ENCODE results near the gene SYT17. TPM values are rescaled to one million over a fixed set of nuclear protein-coding genes. Genes with fewer than 3 reads are reported as not detected.

The SYT17 gene
- total and polyA plus RNA-seq, 2 experiments from 2014 or later = 6.7 to 6.9 TPM

- no peak overlapping the region for H3K27ac ChIP-seq
- no peaks in the 10 kb centered on the region for H3K79me2 ChIP-seq
- no peaks in the 10 kb centered on the region for H3K27me3 ChIP-seq
- no peak for DNase-seq (ENCODE audit: low spot score)
- no peaks in the 10 kb centered on the region for H3K36me3 ChIP-seq (replicated peaks; ENCODE audit: insufficient read depth, low read depth)
- no peak overlapping the region for H3K4me2 ChIP-seq
- no peak overlapping the region for H2AFZ ChIP-seq
- no peak overlapping the region for H3K4me3 ChIP-seq
- WGBS (ENCODE audit: low lambda C conversion rate, missing lambda C conversion rate) = 86% methylated on average over 9 of the region's 9 CpGs
- H4K20me1 ChIP-seq (ENCODE audit: insufficient read depth, poor library complexity, severe bottlenecking) = no peaks in the 10 kb centered on the region
- TF ChIP-seq EZH2 (IDR thresholded peaks at IDR 0.05; ENCODE audit: borderline replicate concordance) (no peak), EZH2phosphoT487 (IDR thresholded peaks at IDR 0.05; ENCODE audit: low read depth, severe bottlenecking, unreplicated experiment) (no peak), CTCF (IDR thresholded peaks at IDR 0.05; ENCODE audit: poor library complexity) (no peak)
- H3K9me3 ChIP-seq (ENCODE audit: low read depth) = no peaks in the 10 kb centered on the region
- H3K9me2 ChIP-seq (replicated peaks; ENCODE audit: insufficient read depth) = no peaks in the 10 kb centered on the region
- H3K4me1 ChIP-seq (ENCODE audit: insufficient read depth) = no peaks in the 10 kb centered on the region
Measured at GRCh38 chr16:19265380-19265930, 97.4 kb downstream of the SYT17 start.

DNA sequence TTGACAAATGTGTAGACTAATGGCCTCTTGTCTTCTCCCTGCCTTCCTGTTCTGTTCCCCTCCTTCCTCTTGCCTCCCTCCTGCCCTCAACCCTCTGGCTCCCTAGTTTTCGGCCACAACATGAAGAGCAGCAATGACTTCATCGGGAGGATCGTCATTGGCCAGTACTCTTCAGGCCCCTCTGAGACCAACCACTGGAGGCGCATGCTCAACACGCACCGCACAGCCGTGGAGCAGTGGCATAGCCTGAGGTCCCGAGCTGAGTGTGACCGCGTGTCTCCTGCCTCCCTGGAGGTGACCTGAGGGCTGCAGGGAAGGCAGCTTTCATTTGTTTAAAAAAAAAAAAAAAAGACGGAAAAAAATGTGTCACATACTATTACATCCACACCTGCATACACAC, 98.7 kb downstream of the SYT17 start:
- Histone ChIP-seq H3K27me3 (no peaks in the 10 kb centered on the region), H3K79me2 (no peaks in the 10 kb centered on the region), H3K4me1 (ENCODE audit: insufficient read depth) (no peaks in the 10 kb centered on the region), H3K9me2 (replicated peaks; ENCODE audit: insufficient read depth) (no peaks in the 10 kb centered on the region), H2AFZ (no peak overlapping the region), H3K27ac (no peak overlapping the region), H3K4me2 (no peak overlapping the region), H3K36me3 (replicated peaks; ENCODE audit: insufficient read depth, low read depth) (no peaks in the 10 kb centered on the region), H4K20me1 (ENCODE audit: insufficient read depth, poor library complexity, severe bottlenecking) (no peaks in the 10 kb centered on the region), H3K4me3 (no peak overlapping the region), H3K9me3 (ENCODE audit: low read depth) (no peaks in the 10 kb centered on the region)
- TF ChIP-seq CTCF (IDR thresholded peaks at IDR 0.05; ENCODE audit: poor library complexity) = no peak
- TF ChIP-seq EZH2 (IDR thresholded peaks at IDR 0.05; ENCODE audit: borderline replicate concordance) = no peak
- TF ChIP-seq EZH2phosphoT487 (IDR thresholded peaks at IDR 0.05; ENCODE audit: low read depth, severe bottlenecking, unreplicated experiment) = no peak
- DNase-seq (ENCODE audit: low spot score) = no peak
- 99% methylated on average over 11 of the region's 11 CpGs for WGBS (ENCODE audit: low lambda C conversion rate, missing lambda C conversion rate)

DNA sequence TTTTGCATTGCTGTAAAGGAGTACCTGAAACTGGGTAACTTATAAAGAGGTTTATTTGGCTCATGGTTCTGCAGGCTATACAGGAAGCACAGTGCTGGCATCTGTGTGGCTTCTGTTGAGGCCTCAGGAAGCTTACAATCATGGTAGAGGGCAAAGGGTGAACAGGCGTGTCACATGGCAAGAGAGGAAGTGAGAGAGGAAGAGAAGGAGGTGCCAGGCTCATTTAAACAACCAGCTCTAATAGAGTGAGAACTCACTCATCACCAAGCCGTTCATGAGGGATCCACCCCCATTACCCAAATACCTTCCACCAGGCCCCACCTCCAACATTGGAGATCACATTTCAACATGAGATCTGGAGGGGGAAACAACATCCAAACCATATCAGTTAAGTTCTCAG, 101.1 kb downstream of the SYT17 start:
- no peak overlapping the region for H3K4me2 ChIP-seq
- no peaks in the 10 kb centered on the region for H3K36me3 ChIP-seq (replicated peaks; ENCODE audit: insufficient read depth, low read depth)
- H2AFZ ChIP-seq = no peak overlapping the region
- no peaks in the 10 kb centered on the region for H3K4me1 ChIP-seq (ENCODE audit: insufficient read depth)
- H3K27me3 ChIP-seq = no peaks in the 10 kb centered on the region
- H3K27ac ChIP-seq = no peak overlapping the region
- no peaks in the 10 kb centered on the region for H4K20me1 ChIP-seq (ENCODE audit: insufficient read depth, poor library complexity, severe bottlenecking)
- no peak for TF ChIP-seq EZH2 (IDR thresholded peaks at IDR 0.05; ENCODE audit: borderline replicate concordance)
- no peak for DNase-seq (ENCODE audit: low spot score)
- no peak overlapping the region for H3K4me3 ChIP-seq
- H3K79me2 ChIP-seq = no peaks in the 10 kb centered on the region
- no peaks in the 10 kb centered on the region for H3K9me2 ChIP-seq (replicated peaks; ENCODE audit: insufficient read depth)
- H3K9me3 ChIP-seq (ENCODE audit: low read depth) = no peaks in the 10 kb centered on the region
- WGBS (ENCODE audit: low lambda C conversion rate, missing lambda C conversion rate) = 94% methylated on average over 2 of the region's 2 CpGs

DNA sequence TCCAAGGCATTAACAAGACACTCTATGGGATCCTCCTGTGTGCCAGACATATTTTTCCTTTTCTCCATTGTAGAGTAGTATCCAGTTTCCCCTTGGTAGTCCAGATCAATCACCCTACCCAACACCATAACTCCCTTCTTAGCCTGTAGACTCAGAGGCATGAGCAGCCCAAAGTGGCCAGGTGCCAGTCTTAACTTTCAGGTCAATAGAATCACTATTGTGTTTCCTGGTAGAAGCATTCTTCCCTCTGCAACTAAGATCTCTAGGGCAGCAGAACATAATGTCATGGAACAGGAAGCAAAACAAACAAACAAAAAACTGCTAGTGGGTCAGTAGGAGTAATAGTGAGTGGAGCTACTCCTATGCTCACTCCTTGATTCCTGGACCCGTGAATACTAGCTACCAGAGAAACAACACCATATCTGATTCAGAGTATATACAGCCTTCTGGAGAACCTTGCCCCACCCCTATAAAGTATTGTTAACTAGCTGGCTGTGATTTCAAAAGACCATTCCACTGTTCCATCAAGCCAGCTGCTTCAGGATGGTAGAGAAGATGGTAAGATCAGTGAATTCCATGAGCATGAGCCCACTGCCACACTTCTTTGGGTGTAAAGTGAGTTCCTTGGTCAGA, 106.2 kb downstream of the SYT17 start:
- H2AFZ ChIP-seq = no peak overlapping the region
- no peaks in the 10 kb centered on the region for H3K36me3 ChIP-seq (replicated peaks; ENCODE audit: insufficient read depth, low read depth)
- H3K4me1 ChIP-seq (ENCODE audit: insufficient read depth) = no peaks in the 10 kb centered on the region
- no peaks in the 10 kb centered on the region for H3K27me3 ChIP-seq
- no peak overlapping the region for H3K4me3 ChIP-seq
- no peak overlapping the region for H3K27ac ChIP-seq
- H4K20me1 ChIP-seq (ENCODE audit: insufficient read depth, poor library complexity, severe bottlenecking) = no peaks in the 10 kb centered on the region
- no peak for DNase-seq (ENCODE audit: low spot score)
- 82% methylated on average over 1 of the region's 1 CpG for WGBS (ENCODE audit: low lambda C conversion rate, missing lambda C conversion rate)
- H3K9me2 ChIP-seq (replicated peaks; ENCODE audit: insufficient read depth) = no peaks in the 10 kb centered on the region
- no peaks in the 10 kb centered on the region for H3K9me3 ChIP-seq (ENCODE audit: low read depth)
- no peak for TF ChIP-seq EZH2phosphoT487 (IDR thresholded peaks at IDR 0.05; ENCODE audit: low read depth, severe bottlenecking, unreplicated experiment)
- TF ChIP-seq CTCF (IDR thresholded peaks at IDR 0.05; ENCODE audit: poor library complexity) = no peak
- no peak for TF ChIP-seq EZH2 (IDR thresholded peaks at IDR 0.05; ENCODE audit: borderline replicate concordance)
- no peak overlapping the region for H3K4me2 ChIP-seq
- no peaks in the 10 kb centered on the region for H3K79me2 ChIP-seq

Data from hepatocyte (in vitro differentiated cells).